Esophagus muscularis mucosa (tissue), 3 donors: ENCODE measurements around the gene GUCA1C.

Experiments used
- CTCF ChIP-seq, 3 experiments: fragments of 200-600 bp in 2 of 3; fragments of 450-650 bp in 1 of 3; sonication (generic) in 2 of 3; IDR thresholded peaks; one replicate each; pipeline ENCODE4 v1.5.1; 2017 to 2019; ENCODE audit warnings: antibody characterized with exemption in 3 of 3, mild to moderate bottlenecking in 2 of 3, moderate library complexity in 1 of 3
- POLR2A ChIP-seq: fragments of 450-650 bp; IDR thresholded peaks from one replicate; pipeline ENCODE4 v1.6.1; 2017; ENCODE audit warnings: antibody characterized with exemption, moderate library complexity, mild to moderate bottlenecking, low read depth
- POLR2AphosphoS5 ChIP-seq, 2 donors: sonication (generic); formaldehyde crosslinking; IDR thresholded peaks; one replicate each; pipeline ENCODE4 v1.6.1; 2017; ENCODE audit warnings: antibody characterized with exemption in 2 of 2

- no peak for TF ChIP-seq POLR2AphosphoS5 (IDR thresholded peaks at IDR 0.05)
- no peak for TF ChIP-seq CTCF (IDR thresholded peaks at IDR 0.05)
- no peak for TF ChIP-seq POLR2A
Observed at GRCh38 chr3:108883373-108883772, 70.3 kb downstream of the GUCA1C start.
